ENCODE results near the gene CACHD1. TPM values are rescaled to one million over a fixed set of nuclear protein-coding genes. Genes with fewer than 3 reads are reported as not detected.

CACHD1 gene
- 0.14 TPM in 2 replicates for total RNA-seq

DNA sequence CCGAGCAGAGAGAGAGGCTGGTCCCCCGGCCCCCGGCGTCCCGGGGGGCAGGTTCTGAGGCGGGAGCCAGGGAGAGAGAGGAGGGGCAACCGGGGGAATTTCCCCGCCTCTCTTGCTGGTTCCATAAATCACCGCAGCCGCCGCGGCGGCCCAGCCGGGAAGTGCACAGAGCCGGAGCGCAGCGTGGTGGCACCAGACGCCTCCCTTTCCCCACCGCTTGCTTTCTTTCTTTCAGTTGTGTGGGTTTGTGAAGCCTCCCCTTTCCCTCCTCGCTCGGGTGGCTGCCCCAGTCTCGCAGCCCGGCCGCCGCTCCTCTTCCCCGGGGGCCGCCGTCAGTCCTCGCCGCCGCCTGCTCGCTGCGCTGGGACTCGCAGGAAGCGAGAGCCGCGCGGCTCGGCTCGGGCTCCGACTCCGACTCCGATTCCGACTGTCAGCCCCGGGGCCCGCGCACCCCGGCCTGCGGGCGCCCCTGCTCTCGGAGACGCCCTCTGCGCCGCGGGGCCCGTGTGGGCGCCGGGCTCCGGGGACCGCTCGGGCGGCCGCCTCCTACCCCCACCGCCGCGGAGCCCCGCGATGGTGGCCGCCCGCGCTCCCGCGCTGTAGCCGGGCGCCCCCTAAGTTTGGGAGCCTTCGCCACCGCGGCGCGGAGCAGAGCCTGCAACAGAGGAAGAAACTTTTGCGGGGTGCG lies at the start of gene CACHD1:
CACHD1 (plus strand) TSS at position 153 of the 688 bp plus-strand sequence. CDS start 616 bp downstream, outside the sequence.
- peak within 1 kb of the TSS; percentile 83 for H3K4me3 Mint-ChIP-seq (ENCODE audit: low read depth)
- peaks cover 10% of the 10 kb centered on the region for H3K4me1 Mint-ChIP-seq (ENCODE audit: low read depth)
- no peak within 1 kb of the TSS for H3K27ac Mint-ChIP-seq
- H3K36me3 Mint-ChIP-seq (ENCODE audit: low read depth): no peaks in the 10 kb centered on the region
- DNase-seq (ENCODE audit: low spot score): peak; percentile 32
- no peaks in the 10 kb centered on the region for H3K9me3 Mint-ChIP-seq
- intact Hi-C loops (cut with micrococcal nuclease): loop anchor here (5.0 kb wide), 1 partner anchor 82 kb away; no protein-coding TSS in a partner anchor
- peaks cover 63% of the 10 kb centered on the region for H3K27me3 Mint-ChIP-seq (ENCODE audit: low read depth)

DNA sequence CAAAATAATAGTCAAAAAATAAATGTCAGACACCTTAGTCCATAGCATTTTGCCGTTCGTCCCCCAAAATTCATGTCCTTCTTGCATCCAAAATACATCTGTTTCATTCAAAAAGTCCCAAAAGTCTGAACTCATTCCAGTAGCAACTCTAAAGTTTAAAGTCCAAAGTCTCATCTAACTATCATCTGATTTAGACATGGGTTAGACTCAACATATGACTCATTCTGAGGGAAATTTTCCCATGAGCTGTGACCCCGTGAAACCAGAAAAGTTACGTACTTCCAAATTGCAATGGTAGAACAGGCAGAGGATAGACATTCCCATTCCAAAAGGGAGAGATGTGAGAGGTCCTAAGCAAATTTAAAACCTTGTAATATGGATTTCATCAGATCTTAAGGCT lies 48.6 kb upstream of the CACHD1 start:
- no peak overlapping the region for H3K4me3 Mint-ChIP-seq (ENCODE audit: low read depth)
- H3K27ac Mint-ChIP-seq: no peak overlapping the region
- H3K36me3 Mint-ChIP-seq (ENCODE audit: low read depth): no peaks in the 10 kb centered on the region
- no peaks in the 10 kb centered on the region for H3K4me1 Mint-ChIP-seq (ENCODE audit: low read depth)
- DNase-seq (ENCODE audit: low spot score): no peak
- no peaks in the 10 kb centered on the region for H3K9me3 Mint-ChIP-seq
- peaks cover 2% of the 10 kb centered on the region for H3K27me3 Mint-ChIP-seq (ENCODE audit: low read depth)
- intact Hi-C loops (cut with micrococcal nuclease): no loop called here

DNA sequence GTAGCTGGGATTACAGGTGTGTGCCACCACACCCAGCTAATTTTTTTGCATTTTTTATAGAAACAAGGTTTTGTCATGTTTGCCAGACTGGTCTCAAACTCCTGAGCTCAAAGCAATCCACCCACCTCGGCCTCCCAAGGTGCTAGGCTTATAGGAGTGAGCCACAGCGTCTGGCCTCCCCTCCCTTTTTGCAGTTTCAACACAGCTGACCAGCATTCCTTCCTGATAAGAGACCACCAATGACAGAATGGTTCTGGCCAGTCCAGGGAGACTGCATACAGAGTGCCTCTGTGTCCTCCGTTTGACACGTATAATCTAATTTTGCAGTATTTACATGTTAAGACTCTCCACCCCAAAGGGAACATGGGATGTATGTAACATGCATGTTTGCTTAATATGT lies 46.4 kb upstream of the CACHD1 start:
- H3K36me3 Mint-ChIP-seq (ENCODE audit: low read depth): no peaks in the 10 kb centered on the region
- intact Hi-C loops (cut with micrococcal nuclease): no loop called here

GRCh38 chr1:64424412-64424811 lies 45.5 kb upstream of the CACHD1 start:
- no peaks in the 10 kb centered on the region for H3K36me3 Mint-ChIP-seq (ENCODE audit: low read depth)
- no peak for DNase-seq (ENCODE audit: low spot score)
- H3K27me3 Mint-ChIP-seq (ENCODE audit: low read depth): peaks cover 2% of the 10 kb centered on the region

More for the DNA sequence above, 46.4 kb upstream of the CACHD1 start:
- no peaks in the 10 kb centered on the region for H3K9me3 Mint-ChIP-seq
- H3K27me3 Mint-ChIP-seq (ENCODE audit: low read depth): peaks cover 2% of the 10 kb centered on the region
- H3K4me3 Mint-ChIP-seq (ENCODE audit: low read depth): no peak overlapping the region
- H3K27ac Mint-ChIP-seq: no peak overlapping the region
- no peak for DNase-seq (ENCODE audit: low spot score)
- no peaks in the 10 kb centered on the region for H3K4me1 Mint-ChIP-seq (ENCODE audit: low read depth)

GRCh38 chr1:64425521-64425920 lies 44.4 kb upstream of the CACHD1 start:
- Mint-ChIP-seq H3K4me3 (ENCODE audit: low read depth) (no peak overlapping the region), H3K36me3 (ENCODE audit: low read depth) (no peaks in the 10 kb centered on the region), H3K4me1 (ENCODE audit: low read depth) (no peaks in the 10 kb centered on the region), H3K27ac (no peak overlapping the region), H3K9me3 (no peaks in the 10 kb centered on the region), H3K27me3 (ENCODE audit: low read depth) (peaks cover 2% of the 10 kb centered on the region)
- intact Hi-C loops (cut with micrococcal nuclease): no loop called here
- DNase-seq (ENCODE audit: low spot score): no peak

More at GRCh38 chr1:64424412-64424811, 45.5 kb upstream of the CACHD1 start:
- Mint-ChIP-seq H3K4me3 (ENCODE audit: low read depth) (no peak overlapping the region), H3K27ac (no peak overlapping the region), H3K9me3 (no peaks in the 10 kb centered on the region), H3K4me1 (ENCODE audit: low read depth) (no peaks in the 10 kb centered on the region)
- intact Hi-C loops (cut with micrococcal nuclease): no loop called here

- Mint-ChIP-seq H3K36me3 (ENCODE audit: low read depth) (no peaks in the 10 kb centered on the region), H3K27me3 (ENCODE audit: low read depth) (peaks cover 2% of the 10 kb centered on the region), H3K4me1 (ENCODE audit: low read depth) (no peaks in the 10 kb centered on the region), H3K27ac (no peak overlapping the region), H3K4me3 (ENCODE audit: low read depth) (no peak overlapping the region), H3K9me3 (no peaks in the 10 kb centered on the region)
- intact Hi-C loops (cut with micrococcal nuclease): no loop called here
- DNase-seq (ENCODE audit: low spot score): no peak
These were observed 43.2 kb upstream of the CACHD1 start for GRCh38 chr1:64426681-64427080.

GRCh38 chr1:64427879-64428278 lies 42.0 kb upstream of the CACHD1 start:
- H3K4me1 Mint-ChIP-seq (ENCODE audit: low read depth): no peaks in the 10 kb centered on the region
- H3K27me3 Mint-ChIP-seq (ENCODE audit: low read depth): no peaks in the 10 kb centered on the region
- intact Hi-C loops (cut with micrococcal nuclease): no loop called here
- no peak overlapping the region for H3K27ac Mint-ChIP-seq
- no peaks in the 10 kb centered on the region for H3K36me3 Mint-ChIP-seq (ENCODE audit: low read depth)
- H3K9me3 Mint-ChIP-seq: no peaks in the 10 kb centered on the region
- DNase-seq (ENCODE audit: low spot score): no peak
- no peak overlapping the region for H3K4me3 Mint-ChIP-seq (ENCODE audit: low read depth)

GRCh38 chr1:64433308-64433707 lies 36.6 kb upstream of the CACHD1 start:
- no peak overlapping the region for H3K27ac Mint-ChIP-seq
- intact Hi-C loops (cut with micrococcal nuclease): no loop called here
- H3K9me3 Mint-ChIP-seq: no peaks in the 10 kb centered on the region
- H3K4me3 Mint-ChIP-seq (ENCODE audit: low read depth): no peak overlapping the region
- DNase-seq (ENCODE audit: low spot score): no peak
- no peaks in the 10 kb centered on the region for H3K36me3 Mint-ChIP-seq (ENCODE audit: low read depth)
- no peaks in the 10 kb centered on the region for H3K27me3 Mint-ChIP-seq (ENCODE audit: low read depth)
- H3K4me1 Mint-ChIP-seq (ENCODE audit: low read depth): no peaks in the 10 kb centered on the region

DNA sequence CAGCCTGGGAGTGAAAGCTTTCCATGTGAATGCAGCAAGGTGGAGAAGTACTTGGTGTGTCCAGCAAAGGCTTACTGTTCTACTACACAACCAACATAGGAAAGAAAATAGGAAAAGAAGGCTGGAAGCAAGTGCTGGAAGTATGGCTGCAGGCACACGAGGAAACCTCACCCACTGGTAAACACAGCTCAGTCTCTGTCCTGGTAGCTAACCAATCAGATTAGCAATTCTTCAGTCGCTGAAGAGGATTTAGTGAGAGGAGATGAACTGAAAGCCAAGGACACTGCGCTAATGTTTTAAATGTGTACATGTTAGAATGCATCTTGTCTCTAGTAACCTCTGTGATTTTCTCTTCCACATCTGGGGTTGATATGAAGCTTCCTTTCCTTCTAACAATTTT lies 36.2 kb upstream of the CACHD1 start:
- no peaks in the 10 kb centered on the region for H3K9me3 Mint-ChIP-seq
- no peak overlapping the region for H3K4me3 Mint-ChIP-seq (ENCODE audit: low read depth)
- H3K27ac Mint-ChIP-seq: no peak overlapping the region
- no peaks in the 10 kb centered on the region for H3K36me3 Mint-ChIP-seq (ENCODE audit: low read depth)
- H3K27me3 Mint-ChIP-seq (ENCODE audit: low read depth): no peaks in the 10 kb centered on the region
- no peak for DNase-seq (ENCODE audit: low spot score)
- no peaks in the 10 kb centered on the region for H3K4me1 Mint-ChIP-seq (ENCODE audit: low read depth)
- intact Hi-C loops (cut with micrococcal nuclease): no loop called here

DNA sequence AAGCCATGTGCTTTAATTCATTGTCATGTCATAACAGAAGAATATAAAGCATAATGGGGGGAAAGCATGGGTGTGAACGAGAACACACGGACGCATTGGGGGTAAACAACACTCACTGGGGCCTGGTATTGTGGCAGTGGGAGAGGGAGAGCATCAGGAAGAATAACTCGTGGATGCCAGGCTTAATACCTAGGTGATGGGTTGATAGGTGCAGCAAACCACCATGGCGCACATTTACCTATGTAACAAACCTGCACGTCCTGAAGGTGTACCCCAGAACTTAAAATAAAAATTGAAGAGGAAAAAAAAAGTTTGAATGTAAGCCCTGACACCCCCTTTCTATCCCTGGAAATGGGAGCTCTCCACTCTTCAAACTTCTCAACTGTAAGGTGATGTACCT lies 34.9 kb upstream of the CACHD1 start:
- no peak for DNase-seq (ENCODE audit: low spot score)
- H3K27me3 Mint-ChIP-seq (ENCODE audit: low read depth): no peaks in the 10 kb centered on the region
- H3K27ac Mint-ChIP-seq: no peak overlapping the region
- no peak overlapping the region for H3K4me3 Mint-ChIP-seq (ENCODE audit: low read depth)
- H3K4me1 Mint-ChIP-seq (ENCODE audit: low read depth): no peaks in the 10 kb centered on the region
- H3K36me3 Mint-ChIP-seq (ENCODE audit: low read depth): no peaks in the 10 kb centered on the region
- no peaks in the 10 kb centered on the region for H3K9me3 Mint-ChIP-seq
- intact Hi-C loops (cut with micrococcal nuclease): no loop called here

DNA sequence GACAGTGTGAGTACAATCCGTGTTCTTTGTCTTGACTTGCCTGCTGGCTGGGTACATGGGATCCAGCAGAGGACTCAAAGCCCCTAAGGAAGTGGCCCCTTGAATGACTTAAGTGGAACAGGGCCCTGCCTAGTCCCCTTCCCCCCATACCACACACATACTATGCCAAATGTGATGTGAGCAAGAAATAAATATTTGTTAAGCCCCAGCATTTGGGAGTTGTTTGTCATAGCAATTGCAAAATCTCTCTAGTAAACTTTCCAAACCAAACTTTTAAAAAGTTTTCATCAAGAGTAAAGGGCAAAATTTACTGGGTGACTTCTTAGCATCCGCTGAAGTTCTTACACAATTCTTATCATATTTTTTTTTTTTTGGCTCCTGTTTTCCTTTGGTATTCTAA lies 32.5 kb upstream of the CACHD1 start:
- Mint-ChIP-seq H3K4me3 (ENCODE audit: low read depth) (no peak overlapping the region), H3K4me1 (ENCODE audit: low read depth) (no peaks in the 10 kb centered on the region), H3K27ac (no peak overlapping the region), H3K36me3 (ENCODE audit: low read depth) (no peaks in the 10 kb centered on the region), H3K27me3 (ENCODE audit: low read depth) (no peaks in the 10 kb centered on the region), H3K9me3 (no peaks in the 10 kb centered on the region)
- no peak for DNase-seq (ENCODE audit: low spot score)
- intact Hi-C loops (cut with micrococcal nuclease): no loop called here

- DNase-seq (ENCODE audit: low spot score): no peak
- no peak overlapping the region for H3K4me3 Mint-ChIP-seq (ENCODE audit: low read depth)
These were observed 29.6 kb upstream of the CACHD1 start for GRCh38 chr1:64440183-64440826.

DNA sequence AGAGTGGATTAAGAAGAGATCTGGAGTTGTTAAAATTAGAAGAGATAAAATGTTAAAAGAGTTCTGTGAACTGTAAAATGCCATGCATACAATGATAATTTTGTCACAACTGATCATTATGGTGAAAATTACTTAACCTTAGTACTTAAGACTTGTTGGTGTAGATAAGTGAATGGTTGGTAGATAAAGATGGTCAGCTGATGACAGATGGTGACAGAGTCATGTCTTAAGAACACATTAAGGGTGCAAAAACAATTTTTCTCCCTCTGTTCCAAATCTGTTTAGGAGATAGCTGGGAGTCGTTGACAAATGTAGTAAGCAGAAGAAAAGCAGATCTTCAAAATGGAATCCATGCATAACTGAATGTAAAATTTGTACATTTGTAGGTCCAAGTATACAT lies 18.5 kb upstream of the CACHD1 start:
- Mint-ChIP-seq H3K4me3 (ENCODE audit: low read depth) (no peak overlapping the region), H3K4me1 (ENCODE audit: low read depth) (no peaks in the 10 kb centered on the region), H3K36me3 (ENCODE audit: low read depth) (no peaks in the 10 kb centered on the region), H3K27me3 (ENCODE audit: low read depth) (peaks cover 10% of the 10 kb centered on the region), H3K27ac (no peak overlapping the region), H3K9me3 (no peaks in the 10 kb centered on the region)
- intact Hi-C loops (cut with micrococcal nuclease): no loop called here
- DNase-seq (ENCODE audit: low spot score): no peak

More at GRCh38 chr1:64440183-64440826, 29.6 kb upstream of the CACHD1 start:
- Mint-ChIP-seq H3K27me3 (ENCODE audit: low read depth) (no peaks in the 10 kb centered on the region), H3K36me3 (ENCODE audit: low read depth) (no peaks in the 10 kb centered on the region), H3K4me1 (ENCODE audit: low read depth) (no peaks in the 10 kb centered on the region), H3K9me3 (no peaks in the 10 kb centered on the region), H3K27ac (no peak overlapping the region)
- intact Hi-C loops (cut with micrococcal nuclease): no loop called here
